Measurements from ENCODE around the gene HSBP1.

GRCh38 chr16:83818276-83818675 lies 10.5 kb downstream of the HSBP1 start:
- no peak for TF ChIP-seq HCFC1 (IDR thresholded peaks at IDR 0.05; ENCODE audit: low read depth, low read length)
- TF ChIP-seq KAT2B (IDR thresholded peaks at IDR 0.05; ENCODE audit: borderline replicate concordance, low read depth, low read length) = no peak
- no peak for TF ChIP-seq ZBTB40 (IDR thresholded peaks at IDR 0.05)
- no peak for TF ChIP-seq ZBTB40 (CRISPR knock-in tag; IDR thresholded peaks at IDR 0.05)
- TF ChIP-seq USF2 (IDR thresholded peaks at IDR 0.05; ENCODE audit: low read depth, low read length) = no peak
- no peak for TF ChIP-seq USF2 (CRISPR knock-in tag; IDR thresholded peaks at IDR 0.05; ENCODE audit: borderline replicate concordance)
- TF ChIP-seq, protein P1, sequence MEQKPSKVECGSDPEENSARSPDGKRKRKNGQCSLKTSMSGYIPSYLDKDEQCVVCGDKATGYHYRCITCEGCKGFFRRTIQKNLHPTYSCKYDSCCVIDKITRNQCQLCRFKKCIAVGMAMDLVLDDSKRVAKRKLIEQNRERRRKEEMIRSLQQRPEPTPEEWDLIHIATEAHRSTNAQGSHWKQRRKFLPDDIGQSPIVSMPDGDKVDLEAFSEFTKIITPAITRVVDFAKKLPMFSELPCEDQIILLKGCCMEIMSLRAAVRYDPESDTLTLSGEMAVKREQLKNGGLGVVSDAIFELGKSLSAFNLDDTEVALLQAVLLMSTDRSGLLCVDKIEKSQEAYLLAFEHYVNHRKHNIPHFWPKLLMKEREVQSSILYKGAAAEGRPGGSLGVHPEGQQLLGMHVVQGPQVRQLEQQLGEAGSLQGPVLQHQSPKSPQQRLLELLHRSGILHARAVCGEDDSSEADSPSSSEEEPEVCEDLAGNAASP (CRISPR knock-in tag; IDR thresholded peaks at IDR 0.05; ENCODE audit: borderline replicate concordance) = no peak
- TF ChIP-seq HNRNPH1 (optimal IDR thresholded peaks at IDR 0.05; ENCODE audit: low read depth, low read length) = no peak
- TF ChIP-seq SP4 (CRISPR knock-in tag; IDR thresholded peaks at IDR 0.05) = no peak
